Left cardiac atrium (tissue), 2 donors: ENCODE results near the gene ARHGEF1. TPM values are rescaled to one million over a fixed set of nuclear protein-coding genes. Genes with fewer than 3 reads are reported as not detected.

Experiments used
- microRNA-seq, 2 donors: library from miRNA; unstranded; fragments of <30 nt; microRNA quantifications; one replicate each; pipeline ENCODE4 v1.2.0, GENCODE V29; 2020
- total RNA-seq, 2 donors: library from RNA; stranded (reverse); fragmentation: NEBNext Ultra II Directional; extraction: Animal tissue kit (Norgen Biotek cat#: 25700); gene quantifications; one replicate each; pipeline ENCODE4 v1.2.1, GENCODE V29; 2021
- donor health status: DM: no; HTN: yes; CAD: no; lungs with severe emphysema.
- donor health status: DM: yes; HTN: yes; CAD: no.

Gene ARHGEF1
- total RNA-seq, 2 donors from 2014 or later, result 47.0 to 59.1 TPM

Small RNAs within 50 kb of the gene (microRNA-seq; reads per million reads assigned to microRNA genes)
- gene MIR6797, result 0 reads per million in 2 donors

Other genes with a start within 250 kb of the ARHGEF1 start
- gene CEACAM7, start 194.9 kb upstream of the ARHGEF1 start, total RNA-seq, result not detected
- gene CEACAM5, start 174.6 kb upstream of the ARHGEF1 start, total RNA-seq, result not detected
- gene CEACAM6, start 127.7 kb upstream of the ARHGEF1 start, total RNA-seq, result under 1 TPM in 1 of 2 donors, not detected in 1; 0.08 TPM
- under 1 TPM; 0.29 to 0.60 TPM for gene CEACAM3, start 86.6 kb upstream of the ARHGEF1 start, total RNA-seq
- gene LYPD4, start 38.5 kb upstream of the ARHGEF1 start, total RNA-seq, result not detected
- not detected for gene DMRTC2, start 38.1 kb upstream of the ARHGEF1 start, total RNA-seq
- gene RPS19, start 22.9 kb upstream of the ARHGEF1 start, total RNA-seq, result 100 to 1,000 TPM; 811 to 841 TPM
- gene CD79A, start 5.9 kb upstream of the ARHGEF1 start, total RNA-seq, result under 1 TPM; 0.24 to 0.68 TPM
- gene ERFL, start 45.3 kb downstream of the ARHGEF1 start, total RNA-seq, result under 1 TPM in 1 of 2 donors, not detected in 1; 0.16 TPM
- 100 to 1,000 TPM in 1 of 2 donors, 10 to 100 TPM in 1; 91.4 to 117 TPM for gene RABAC1, start 76.1 kb downstream of the ARHGEF1 start, total RNA-seq
- 100 to 1,000 TPM; 235 to 274 TPM for gene ATP1A3, start 111.0 kb downstream of the ARHGEF1 start, total RNA-seq
- 10 to 100 TPM; 12.0 to 12.6 TPM for gene GRIK5, start 187.0 kb downstream of the ARHGEF1 start, total RNA-seq
- 1 to 10 TPM; 8.3 to 9.1 TPM for gene ZNF574, start 193.0 kb downstream of the ARHGEF1 start, total RNA-seq
- 1 to 10 TPM; 1.1 to 1.2 TPM for gene POU2F2, start 249.3 kb downstream of the ARHGEF1 start, total RNA-seq